ENCODE results near the gene NBL1. TPM values are rescaled to one million over a fixed set of nuclear protein-coding genes. Genes with fewer than 3 reads are reported as not detected.

NBL1 gene
- total and polyA plus RNA-seq, 10 of the 15 experiments (the other 5 are each of a cell fraction or from before 2014, with no cell fraction given): 0.13 to 2.4 (median 0.81) TPM; not detected in 1

- no peak for TF ChIP-seq ZBTB4 (CRISPR knock-in tag; IDR thresholded peaks at IDR 0.05)
- no peak for TF ChIP-seq PRDM15 (CRISPR knock-in tag; IDR thresholded peaks at IDR 0.05)
- no peak for TF ChIP-seq TCF7 (IDR thresholded peaks at IDR 0.05; ENCODE audit: borderline replicate concordance)
- TF ChIP-seq RELA (IDR thresholded peaks at IDR 0.05; ENCODE audit: borderline replicate concordance, partially characterized antibody): no peak
- no peak for TF ChIP-seq SREBF1 (IDR thresholded peaks at IDR 0.05; ENCODE audit: low read length)
- TF ChIP-seq, protein P1, sequence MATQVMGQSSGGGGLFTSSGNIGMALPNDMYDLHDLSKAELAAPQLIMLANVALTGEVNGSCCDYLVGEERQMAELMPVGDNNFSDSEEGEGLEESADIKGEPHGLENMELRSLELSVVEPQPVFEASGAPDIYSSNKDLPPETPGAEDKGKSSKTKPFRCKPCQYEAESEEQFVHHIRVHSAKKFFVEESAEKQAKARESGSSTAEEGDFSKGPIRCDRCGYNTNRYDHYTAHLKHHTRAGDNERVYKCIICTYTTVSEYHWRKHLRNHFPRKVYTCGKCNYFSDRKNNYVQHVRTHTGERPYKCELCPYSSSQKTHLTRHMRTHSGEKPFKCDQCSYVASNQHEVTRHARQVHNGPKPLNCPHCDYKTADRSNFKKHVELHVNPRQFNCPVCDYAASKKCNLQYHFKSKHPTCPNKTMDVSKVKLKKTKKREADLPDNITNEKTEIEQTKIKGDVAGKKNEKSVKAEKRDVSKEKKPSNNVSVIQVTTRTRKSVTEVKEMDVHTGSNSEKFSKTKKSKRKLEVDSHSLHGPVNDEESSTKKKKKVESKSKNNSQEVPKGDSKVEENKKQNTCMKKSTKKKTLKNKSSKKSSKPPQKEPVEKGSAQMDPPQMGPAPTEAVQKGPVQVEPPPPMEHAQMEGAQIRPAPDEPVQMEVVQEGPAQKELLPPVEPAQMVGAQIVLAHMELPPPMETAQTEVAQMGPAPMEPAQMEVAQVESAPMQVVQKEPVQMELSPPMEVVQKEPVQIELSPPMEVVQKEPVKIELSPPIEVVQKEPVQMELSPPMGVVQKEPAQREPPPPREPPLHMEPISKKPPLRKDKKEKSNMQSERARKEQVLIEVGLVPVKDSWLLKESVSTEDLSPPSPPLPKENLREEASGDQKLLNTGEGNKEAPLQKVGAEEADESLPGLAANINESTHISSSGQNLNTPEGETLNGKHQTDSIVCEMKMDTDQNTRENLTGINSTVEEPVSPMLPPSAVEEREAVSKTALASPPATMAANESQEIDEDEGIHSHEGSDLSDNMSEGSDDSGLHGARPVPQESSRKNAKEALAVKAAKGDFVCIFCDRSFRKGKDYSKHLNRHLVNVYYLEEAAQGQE (IDR thresholded peaks at IDR 0.05; ENCODE audit: low read depth, low read length): no peak
- TF ChIP-seq NR2C1 (IDR thresholded peaks at IDR 0.05): no peak
Measured at GRCh38 chr1:19610282-19610981, 33.7 kb upstream of the NBL1 start (continued).

Data from GM12878 (cell line).